ENCODE measurements around the gene CACNA1C. TPM values are rescaled to one million over a fixed set of nuclear protein-coding genes. Genes with fewer than 3 reads are reported as not detected.

The CACNA1C gene
- total RNA-seq, 2 donors from 2014 or later, result 8.1 to 18.2 TPM

DNA sequence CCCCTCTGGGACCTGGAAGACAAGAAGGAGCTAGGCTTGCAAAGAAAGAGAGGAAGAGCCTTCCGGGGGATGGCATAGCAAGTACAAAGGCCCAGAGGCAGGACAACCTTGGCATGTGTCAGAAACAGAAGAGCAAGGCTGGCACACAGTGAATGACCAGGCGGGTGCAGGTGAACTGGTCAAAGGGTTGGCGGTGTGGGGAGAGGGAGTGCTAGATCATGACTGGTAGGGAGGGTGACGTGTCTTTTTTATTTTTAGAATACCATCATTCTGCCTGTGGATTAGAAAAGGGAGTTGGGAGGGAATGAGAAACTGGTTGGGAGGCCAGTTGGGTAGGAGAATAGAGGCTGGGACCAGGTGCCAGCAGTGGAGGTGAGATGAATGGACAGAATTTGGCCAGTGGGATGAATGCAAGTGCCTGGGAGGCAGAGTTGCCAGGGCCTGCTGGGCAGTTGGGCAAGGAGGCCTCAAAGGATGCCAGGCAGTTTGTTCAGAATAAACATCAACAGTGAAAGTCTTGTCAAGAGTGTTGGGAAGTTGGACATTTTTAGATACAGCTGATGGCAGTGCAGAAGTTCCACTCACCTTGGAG lies 168.3 kb downstream of the CACNA1C start:
- intact Hi-C loops (cut with DNase I), result no loop called here
- Histone ChIP-seq H3K4me1 (replicated peaks) (no peaks in the 10 kb centered on the region), H3K9me3 (no peaks in the 10 kb centered on the region), H3K27ac (no peak overlapping the region), H3K36me3 (no peaks in the 10 kb centered on the region), H3K27me3 (replicated peaks; ENCODE audit: insufficient read depth) (no peaks in the 10 kb centered on the region), H3K4me3 (no peak overlapping the region)
- no peak for TF ChIP-seq POLR2A (IDR thresholded peaks at IDR 0.05)
- no peak for TF ChIP-seq POLR2AphosphoS5 (IDR thresholded peaks at IDR 0.05)
- no peak for TF ChIP-seq CTCF (IDR thresholded peaks at IDR 0.05)
- no peak for DNase-seq (ENCODE audit: low spot score)
- 93% methylated on average over 4 of the region's 4 CpGs for WGBS

GRCh38 chr12:2222691-2223090 lies 169.9 kb downstream of the CACNA1C start:
- H3K4me1 ChIP-seq (replicated peaks), result no peaks in the 10 kb centered on the region
- H3K36me3 ChIP-seq, result no peaks in the 10 kb centered on the region
- DNase-seq (ENCODE audit: low spot score), result no peak
- no peak overlapping the region for H3K27ac ChIP-seq
- TF ChIP-seq POLR2AphosphoS5 (IDR thresholded peaks at IDR 0.05), result no peak
- no peak for TF ChIP-seq POLR2A (IDR thresholded peaks at IDR 0.05)
- TF ChIP-seq CTCF (IDR thresholded peaks at IDR 0.05), result no peak
- 94% methylated on average over 2 of the region's 2 CpGs for WGBS
- H3K9me3 ChIP-seq, result no peaks in the 10 kb centered on the region
- H3K4me3 ChIP-seq, result no peak overlapping the region
- intact Hi-C loops (cut with DNase I), result no loop called here
- no peaks in the 10 kb centered on the region for H3K27me3 ChIP-seq (replicated peaks; ENCODE audit: insufficient read depth)

DNA sequence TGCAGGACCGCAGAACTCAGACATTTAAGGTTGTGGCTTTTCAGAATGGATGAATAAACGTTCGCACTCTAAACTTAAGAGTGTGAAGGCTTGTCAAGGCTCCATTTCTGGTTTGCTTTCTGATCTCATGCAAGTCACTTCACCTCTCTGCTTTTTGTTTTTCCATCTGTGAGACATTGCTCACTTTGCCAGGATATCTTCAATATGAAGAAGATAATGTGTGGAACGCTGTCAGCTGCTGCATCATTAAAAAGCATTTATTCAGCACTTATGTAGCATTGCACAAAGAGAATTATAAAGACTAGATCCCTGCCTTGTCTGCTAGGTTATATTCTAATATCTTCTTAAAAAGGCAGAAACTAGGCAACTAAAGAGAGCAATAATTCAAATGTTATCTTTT lies 172.2 kb downstream of the CACNA1C start:
- H3K27ac ChIP-seq, result no peak overlapping the region
- TF ChIP-seq CTCF (IDR thresholded peaks at IDR 0.05) (no peak), POLR2A (IDR thresholded peaks at IDR 0.05) (no peak), POLR2AphosphoS5 (IDR thresholded peaks at IDR 0.05) (no peak)
- no peaks in the 10 kb centered on the region for H3K9me3 ChIP-seq
- H3K4me1 ChIP-seq (replicated peaks), result no peaks in the 10 kb centered on the region
- DNase-seq (ENCODE audit: low spot score), result no peak
- 79% methylated on average over 4 of the region's 4 CpGs for WGBS
- no peak overlapping the region for H3K4me3 ChIP-seq
- no peaks in the 10 kb centered on the region for H3K27me3 ChIP-seq (replicated peaks; ENCODE audit: insufficient read depth)
- intact Hi-C loops (cut with DNase I), result no loop called here
- H3K36me3 ChIP-seq, result no peaks in the 10 kb centered on the region

DNA sequence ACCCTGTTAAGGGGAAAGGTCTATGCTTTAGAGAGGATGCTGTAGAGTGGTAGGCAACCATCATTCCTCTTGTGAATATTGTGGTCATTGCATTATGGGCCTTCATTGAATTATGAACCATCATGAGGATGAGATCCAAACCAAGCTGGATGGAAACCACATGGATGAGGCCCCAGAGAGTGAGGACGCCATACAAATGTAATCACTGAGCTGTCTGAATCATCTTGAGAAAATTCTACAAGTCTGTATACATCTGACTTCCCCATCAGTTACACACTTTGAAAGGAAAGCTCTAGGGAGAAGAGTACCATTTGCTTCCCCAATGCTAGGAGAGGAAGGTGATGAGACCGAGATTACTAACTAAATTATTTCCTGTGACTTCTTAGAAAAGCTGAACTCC lies 172.9 kb downstream of the CACNA1C start:
- Histone ChIP-seq H3K27me3 (replicated peaks; ENCODE audit: insufficient read depth) (no peaks in the 10 kb centered on the region), H3K27ac (no peak overlapping the region), H3K9me3 (no peaks in the 10 kb centered on the region), H3K4me1 (replicated peaks) (no peaks in the 10 kb centered on the region), H3K36me3 (no peaks in the 10 kb centered on the region), H3K4me3 (no peak overlapping the region)
- 88% methylated on average over 2 of the region's 2 CpGs for WGBS
- DNase-seq (ENCODE audit: low spot score), result no peak
- TF ChIP-seq POLR2AphosphoS5 (IDR thresholded peaks at IDR 0.05) (no peak), CTCF (IDR thresholded peaks at IDR 0.05) (no peak), POLR2A (IDR thresholded peaks at IDR 0.05) (no peak)
- intact Hi-C loops (cut with DNase I), result no loop called here

DNA sequence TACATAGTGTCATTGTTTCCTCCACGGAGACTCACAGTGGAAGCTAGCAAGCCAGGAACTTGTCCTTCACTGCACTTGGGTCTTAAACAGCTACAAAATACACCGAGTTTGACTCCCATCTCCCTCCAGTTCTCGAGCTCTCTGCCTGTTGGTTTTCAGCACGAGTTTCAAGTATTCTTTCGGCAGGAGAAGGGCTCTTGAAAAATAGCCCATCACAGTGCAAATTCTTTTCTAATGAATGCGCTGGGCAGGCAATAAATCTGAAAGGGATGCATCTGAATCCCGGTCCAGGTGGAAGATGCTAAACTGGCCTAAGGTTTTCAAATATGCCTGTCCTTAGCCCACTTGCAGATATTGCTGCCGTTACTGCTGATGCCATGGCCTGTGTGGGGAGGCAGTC lies 173.9 kb downstream of the CACNA1C start:
- 55% methylated on average over 8 of the region's 8 CpGs for WGBS
- no peak overlapping the region for H3K27ac ChIP-seq
- no peaks in the 10 kb centered on the region for H3K4me1 ChIP-seq (replicated peaks)
- H3K36me3 ChIP-seq, result no peaks in the 10 kb centered on the region
- no peak for DNase-seq (ENCODE audit: low spot score)
- H3K27me3 ChIP-seq (replicated peaks; ENCODE audit: insufficient read depth), result no peaks in the 10 kb centered on the region
- TF ChIP-seq CTCF (IDR thresholded peaks at IDR 0.05), result no peak
- TF ChIP-seq POLR2A (IDR thresholded peaks at IDR 0.05), result no peak
- TF ChIP-seq POLR2AphosphoS5 (IDR thresholded peaks at IDR 0.05), result no peak
- intact Hi-C loops (cut with DNase I), result no loop called here
- no peaks in the 10 kb centered on the region for H3K9me3 ChIP-seq
- no peak overlapping the region for H3K4me3 ChIP-seq
